Adrenal gland (tissue), 12 donors: Measurements from ENCODE around the gene TNS2. TPM values are rescaled to one million over a fixed set of nuclear protein-coding genes. Genes with fewer than 3 reads are reported as not detected.

Experiments used
- DNase-seq, 7 donors: peaks; one replicate each; pipeline ENCODE4 v3.0.0-alpha.2; 2019 to 2020
- H3K27ac ChIP-seq, 5 donors: fragments of 200-600 bp; sonication (generic) in 4 of 5; 1 replicate in 3 of 5; 2 replicates in 2 of 5; pipeline versions ENCODE4 v1.5.1 to v1.8.0; 2016 to 2020; ENCODE audit warnings: mild to moderate bottlenecking in 1 of 5
- H3K27me3 ChIP-seq: fragments of 200-600 bp; 2 replicates; pipeline ENCODE4 v1.8.0; 2021
- H3K36me3 ChIP-seq, 2 donors: fragments of 200-600 bp; replicated peaks in 1 of 2; 1 replicate in 1 of 2; 2 replicates in 1 of 2; pipeline versions ENCODE4 v1.5.1 to v1.8.0; 2018 to 2022
- H3K4me1 ChIP-seq, 2 donors: fragments of 200-600 bp; replicated peaks in 1 of 2; 1 replicate in 1 of 2; 2 replicates in 1 of 2; pipeline versions ENCODE4 v1.5.1 to v1.8.0; 2018 to 2021
- H3K4me3 ChIP-seq, 4 donors: fragments of 200-600 bp; sonication (generic) in 3 of 4; one replicate each; pipeline ENCODE4 v1.5.1; 2016 to 2018
- H3K9me3 ChIP-seq, 3 donors: fragments of 200-600 bp; sonication (generic) in 1 of 3; replicated peaks in 1 of 3; 1 replicate in 2 of 3; 2 replicates in 1 of 3; pipeline versions ENCODE4 v1.5.1 to v1.8.0; 2016 to 2021
- POLR2A ChIP-seq, 2 donors: fragments of 450-650 bp; IDR thresholded peaks; one replicate each; pipeline ENCODE4 v1.6.1; 2017; ENCODE audit warnings: antibody characterized with exemption in 2 of 2, mild to moderate bottlenecking in 2 of 2, moderate library complexity in 1 of 2
- WGBS, 4 donors: extraction: QIAGEN DNeasy Blood & Tissue Kit in 2 of 4; methylation state at CpG; one replicate each; pipeline versions ENCODE4 v1.1.5 to v1.1.7; 2013 to 2017; 5-methylcytosine and 5-hydroxymethylcytosine counted together
- intact Hi-C, 2 donors: fragments of 100-400 bp; cut with DNase I; formaldehyde crosslinking; loops; one replicate each; pipeline versions ENCODE4 v1.14.1 to v1.15.0; 2022 to 2023
- polyA plus RNA-seq, 3 donors: library from polyadenylated mRNA; stranded (reverse); fragments of 200-250 nt in 2 of 3; fragments of 350-450 nt in 1 of 3; fragmentation: Illumina TruSeq in 1 of 3; extraction: RNeasy Lipid Tissue Mini Kit (QIAGEN cat#74804) in 1 of 3; gene quantifications; one replicate each; pipeline ENCODE4 v1.2.3, GENCODE V29; 2013 to 2014
- total RNA-seq, 9 donors: library from RNA; depleted of rRNA in 4 of 9; stranded (reverse); fragments of >200 nt in 4 of 9; fragments of 120-200 nt in 1 of 9; fragmentation: NEBNext Ultra II Directional in 1 of 9; extraction: Animal tissue kit (Norgen Biotek cat#: 25700) in 1 of 9; gene quantifications; one replicate each; pipeline versions ENCODE4 v1.1.0 to v1.2.4, GENCODE V29; 2013 to 2023
- TF ChIP-seq, protein P1 (sequence below), 6 experiments: fragments of 450-650 bp in 4 of 6; fragments of 200-600 bp in 2 of 6; sonication (generic) in 1 of 6; IDR thresholded peaks; 1 replicate in 5 of 6; 2 replicates in 1 of 6; pipeline versions ENCODE4 v1.5.1 to v1.8.0; 2016 to 2021; ENCODE audit warnings: antibody characterized with exemption in 6 of 6, mild to moderate bottlenecking in 2 of 6, moderate library complexity in 1 of 6
- donor health status: healthy with polysubstance abuse.
- donor health status: Bipolar disorder and iron deficiency.
- donor health status: DM: yes; HTN: yes; CAD: no.
- donor health status: DM: no; HTN: no; CAD: no.
- donor health status: DM: no; HTN: no; CAD: no.
- donor health status: DM: yes; HTN: yes; CAD: no.

TNS2 gene
- total and polyA plus RNA-seq, 12 donors = 21.8 to 1,019 (median 175) TPM

DNA sequence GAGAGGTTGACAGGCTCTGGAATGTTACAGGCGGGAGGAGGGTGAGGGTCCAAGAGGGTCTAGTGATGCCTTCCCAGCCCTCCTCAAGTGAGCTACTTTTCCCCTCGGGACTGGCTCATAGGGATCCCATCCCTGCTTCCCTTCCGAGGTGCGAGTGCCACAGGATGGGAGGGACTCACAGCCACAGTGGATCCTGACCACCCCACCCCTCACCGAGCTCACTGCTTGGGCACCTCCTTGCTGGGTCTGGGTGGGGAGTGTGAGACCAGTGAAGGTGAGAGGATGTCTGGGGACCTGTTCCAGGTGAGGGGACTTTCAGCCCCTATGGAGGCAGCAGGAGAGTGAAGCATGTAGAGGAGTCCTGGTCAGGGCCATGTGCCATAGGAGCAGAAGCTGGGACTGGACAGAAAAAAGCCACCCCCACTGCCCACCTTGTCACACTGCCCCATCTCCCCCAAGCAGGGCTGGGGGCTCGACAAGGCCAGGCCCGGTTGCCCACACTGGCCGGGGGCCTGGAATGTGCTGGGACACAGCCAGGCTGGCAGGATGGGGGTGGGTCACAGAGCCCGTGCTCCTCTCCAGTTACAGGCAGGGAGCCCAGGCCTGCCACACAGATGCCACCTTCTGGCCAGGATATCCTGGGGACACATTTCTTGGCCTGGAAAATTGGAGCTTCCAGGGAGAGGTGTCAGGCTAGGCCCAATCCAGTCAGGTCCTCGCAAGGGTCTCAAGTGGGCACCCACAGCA is 1.7 kb upstream of the TNS2 start:
- Histone ChIP-seq H3K4me1 (peaks cover 62 to 86% of the 10 kb centered on the region in 2 donors), H3K27ac (peak overlapping the region; percentile 75 to 99 (median 96)), H3K36me3 (no peaks in the 10 kb centered on the region), H3K4me3 (peak overlapping the region in 2 of 4 donors; percentile 25 to 75), H3K27me3 (no peaks in the 10 kb centered on the region), H3K9me3 (no peaks in the 10 kb centered on the region)
- WGBS, 4 donors = 10 to 19% (median 15%) methylated on average over 4 to 10 of the region's 10 CpGs
- intact Hi-C loops = no loop called here
- DNase-seq = peak; percentile 84 to 91 (median 88)
- TF ChIP-seq, protein P1, sequence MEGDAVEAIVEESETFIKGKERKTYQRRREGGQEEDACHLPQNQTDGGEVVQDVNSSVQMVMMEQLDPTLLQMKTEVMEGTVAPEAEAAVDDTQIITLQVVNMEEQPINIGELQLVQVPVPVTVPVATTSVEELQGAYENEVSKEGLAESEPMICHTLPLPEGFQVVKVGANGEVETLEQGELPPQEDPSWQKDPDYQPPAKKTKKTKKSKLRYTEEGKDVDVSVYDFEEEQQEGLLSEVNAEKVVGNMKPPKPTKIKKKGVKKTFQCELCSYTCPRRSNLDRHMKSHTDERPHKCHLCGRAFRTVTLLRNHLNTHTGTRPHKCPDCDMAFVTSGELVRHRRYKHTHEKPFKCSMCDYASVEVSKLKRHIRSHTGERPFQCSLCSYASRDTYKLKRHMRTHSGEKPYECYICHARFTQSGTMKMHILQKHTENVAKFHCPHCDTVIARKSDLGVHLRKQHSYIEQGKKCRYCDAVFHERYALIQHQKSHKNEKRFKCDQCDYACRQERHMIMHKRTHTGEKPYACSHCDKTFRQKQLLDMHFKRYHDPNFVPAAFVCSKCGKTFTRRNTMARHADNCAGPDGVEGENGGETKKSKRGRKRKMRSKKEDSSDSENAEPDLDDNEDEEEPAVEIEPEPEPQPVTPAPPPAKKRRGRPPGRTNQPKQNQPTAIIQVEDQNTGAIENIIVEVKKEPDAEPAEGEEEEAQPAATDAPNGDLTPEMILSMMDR (IDR thresholded peaks at IDR 0.05) = peak in 5 of 6 experiments; percentile 22 to 44 (median 31)
- no peak for TF ChIP-seq POLR2A (IDR thresholded peaks at IDR 0.05)

DNA sequence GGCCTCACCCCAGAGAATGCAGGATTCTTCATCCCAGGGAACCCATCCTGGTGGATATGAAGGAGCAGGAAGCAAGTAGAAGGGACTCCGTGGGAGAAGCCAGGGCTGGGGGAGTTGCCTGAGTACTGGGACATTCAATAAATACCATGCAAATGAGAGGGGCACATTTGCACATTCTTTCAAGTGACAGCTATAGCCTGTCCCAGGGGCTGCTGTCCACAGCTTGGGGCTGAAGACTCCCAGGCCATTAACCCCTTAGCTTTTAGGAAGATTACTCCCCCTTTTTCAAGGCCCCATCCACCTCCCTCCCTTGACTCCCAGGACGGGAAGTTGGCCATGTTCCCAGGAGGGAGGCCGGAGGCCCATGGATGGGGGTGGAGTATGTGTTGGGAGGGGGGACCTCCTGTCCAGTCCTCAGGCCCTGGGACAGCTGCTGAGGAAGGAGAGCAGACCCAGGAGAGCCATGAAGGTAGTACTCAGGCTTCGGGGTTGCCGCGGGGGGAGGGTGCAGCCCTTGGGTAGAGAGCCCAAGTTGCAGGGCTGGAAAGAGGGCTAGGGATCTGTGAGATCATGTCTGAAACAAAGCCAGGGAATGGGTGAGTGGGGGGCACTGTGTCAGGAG is 974 bp upstream of the TNS2 start:
- intact Hi-C loops = no loop called here
- Histone ChIP-seq H3K4me1 (peaks cover 69 to 87% of the 10 kb centered on the region in 2 donors), H3K27ac (peak overlapping the region; percentile 75 to 99 (median 96)), H3K9me3 (no peaks in the 10 kb centered on the region), H3K4me3 (peak overlapping the region in 3 of 4 donors; percentile 46 to 75 (median 46)), H3K36me3 (no peaks in the 10 kb centered on the region), H3K27me3 (no peaks in the 10 kb centered on the region)
- peak; percentile 13 to 69 for TF ChIP-seq POLR2A (IDR thresholded peaks at IDR 0.05)
- TF ChIP-seq, protein P1 (IDR thresholded peaks at IDR 0.05) = no peak
- WGBS, 4 donors = 11 to 21% (median 19%) methylated on average over 5 to 6 of the region's 6 CpGs
- DNase-seq = peak; percentile 74 to 85 (median 82)

DNA sequence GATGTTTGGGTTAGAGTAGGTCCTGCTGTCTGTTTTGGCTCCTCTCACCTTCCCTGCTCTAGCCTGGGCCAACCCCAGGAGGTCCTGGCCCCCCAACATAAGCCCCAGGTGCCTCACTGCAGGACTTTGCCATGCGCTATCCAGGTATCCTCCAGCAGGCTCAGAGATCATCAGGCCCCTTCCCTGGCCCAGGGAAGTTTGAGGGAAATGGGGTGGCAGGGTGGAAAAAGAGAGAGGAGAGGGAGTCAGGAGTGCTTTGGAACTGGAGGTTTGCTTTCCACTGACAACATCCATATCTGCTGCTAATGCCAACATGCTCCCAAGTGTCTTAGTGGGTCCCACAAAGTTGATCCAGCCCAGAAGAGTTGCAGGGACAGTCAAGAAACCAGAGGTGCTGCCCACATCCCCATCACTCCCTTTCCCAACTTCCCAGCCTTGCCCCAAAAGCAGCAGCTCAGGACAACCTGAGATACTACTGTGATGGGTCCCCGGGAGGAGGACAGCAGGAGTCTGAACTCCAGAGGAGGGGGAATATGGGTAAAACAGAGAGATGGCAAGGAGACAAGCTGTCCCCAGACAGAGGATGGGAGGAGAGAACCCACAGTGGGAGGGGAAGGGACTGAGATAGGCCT is 677 bp downstream of the TNS2 start:
- peak in 1 of 7 donors; percentile 28 for DNase-seq
- no peaks in the 10 kb centered on the region for H3K9me3 ChIP-seq
- TF ChIP-seq, protein P1 (IDR thresholded peaks at IDR 0.05) = no peak
- no peak for TF ChIP-seq POLR2A (IDR thresholded peaks at IDR 0.05)
- 43 to 60% (median 56%) methylated on average over 2 of the region's 2 CpGs for WGBS, 4 donors
- H3K4me3 ChIP-seq = peak overlapping the region in 3 of 4 donors; percentile 7 to 75 (median 46)
- no peaks in the 10 kb centered on the region for H3K27me3 ChIP-seq
- peaks cover 0 to 8% of the 10 kb centered on the region in 2 donors for H3K36me3 ChIP-seq
- H3K4me1 ChIP-seq = peaks cover 81 to 83% of the 10 kb centered on the region in 2 donors
- intact Hi-C loops = no loop called here
- H3K27ac ChIP-seq = peak overlapping the region; percentile 75 to 99 (median 96)
